ENCODE measurements around the gene RBM27. TPM values are rescaled to one million over a fixed set of nuclear protein-coding genes. Genes with fewer than 3 reads are reported as not detected.
"Not testable (repeated sequence)": the region's sequence is repeated elsewhere in the genome, so short reads cannot be mapped to it uniquely, and the experiment has no call there.

Gene RBM27
- polyA plus RNA-seq, 3 donors from 2014 or later: 3.6 to 7.1 (median 5.8) TPM

DNA sequence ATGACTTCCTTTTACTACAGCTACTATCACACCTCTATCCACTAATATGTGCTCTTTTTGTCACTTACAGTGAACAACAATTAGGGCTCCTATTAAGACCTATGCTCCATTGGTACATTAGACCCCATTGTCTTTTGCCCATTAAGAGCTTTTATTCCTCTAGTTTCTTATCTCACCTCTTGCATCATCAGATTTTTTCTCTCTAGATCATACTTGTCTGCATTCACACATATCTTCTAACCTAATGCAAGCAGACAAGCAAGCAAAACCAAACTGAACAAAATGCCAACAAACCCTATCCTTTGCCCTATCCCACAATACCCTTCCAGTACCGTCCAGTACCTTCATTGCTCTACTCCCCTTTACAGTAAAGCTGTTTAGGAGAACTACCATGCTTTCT, 10.1 kb upstream of the RBM27 start:
- H3K4me3 Mint-ChIP-seq: no peak overlapping the region
- H3K27ac Mint-ChIP-seq: no peak overlapping the region
- no peaks in the 10 kb centered on the region for H3K36me3 Mint-ChIP-seq
- H3K4me1 Mint-ChIP-seq: no peaks in the 10 kb centered on the region
- peaks cover 3 to 16% (median 4%) of the 10 kb centered on the region in 3 donors for H3K27me3 Mint-ChIP-seq (ENCODE audit: low read depth in 3 of 3)
- no peaks in the 10 kb centered on the region for H3K9me3 Mint-ChIP-seq
- no peak for DNase-seq

GRCh38 chr5:146194997-146195396, 8.4 kb upstream of the RBM27 start:
- not testable (repeated sequence) for H3K4me3 Mint-ChIP-seq, H3K27ac Mint-ChIP-seq, DNase-seq, H3K9me3 Mint-ChIP-seq, H3K4me1 Mint-ChIP-seq, H3K36me3 Mint-ChIP-seq
- H3K27me3 Mint-ChIP-seq (ENCODE audit: low read depth in 3 of 3): peaks cover 3 to 15% (median 4%) of the 10 kb centered on the region in 3 donors

DNA sequence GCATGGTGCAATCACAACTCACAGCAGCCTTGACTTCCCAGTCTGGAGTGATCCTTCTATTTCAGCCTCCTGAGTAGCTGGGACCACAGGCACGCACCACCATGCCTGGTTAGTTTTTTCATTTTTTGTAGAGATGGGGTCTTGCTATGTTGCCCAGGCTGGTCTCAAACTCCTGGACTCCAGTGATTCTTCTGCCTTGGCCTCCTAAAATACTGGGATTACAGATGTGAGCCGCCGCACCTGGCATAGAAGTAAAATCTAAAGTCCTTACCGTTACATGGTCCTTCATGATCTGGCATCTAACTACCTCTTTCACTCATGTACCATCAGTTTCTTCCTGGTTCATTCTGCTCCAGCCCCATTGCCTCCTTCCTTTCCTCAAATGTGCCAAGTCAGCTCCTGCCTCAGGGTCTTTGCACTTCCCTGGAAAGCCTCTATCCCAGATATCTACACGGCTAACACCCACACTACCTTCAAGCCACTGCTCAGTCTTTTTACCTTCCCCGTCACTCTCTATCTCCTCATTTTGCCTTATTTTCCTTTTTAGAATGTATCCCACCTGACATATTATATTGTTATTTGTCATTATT, 6.9 kb upstream of the RBM27 start:
- Mint-ChIP-seq H3K9me3 (no peaks in the 10 kb centered on the region), H3K4me1 (no peaks in the 10 kb centered on the region), H3K27me3 (ENCODE audit: low read depth in 3 of 3) (peaks cover 3 to 11% (median 4%) of the 10 kb centered on the region in 3 donors), H3K36me3 (no peaks in the 10 kb centered on the region), H3K27ac (no peak overlapping the region), H3K4me3 (no peak overlapping the region)
- DNase-seq: no peak

DNA sequence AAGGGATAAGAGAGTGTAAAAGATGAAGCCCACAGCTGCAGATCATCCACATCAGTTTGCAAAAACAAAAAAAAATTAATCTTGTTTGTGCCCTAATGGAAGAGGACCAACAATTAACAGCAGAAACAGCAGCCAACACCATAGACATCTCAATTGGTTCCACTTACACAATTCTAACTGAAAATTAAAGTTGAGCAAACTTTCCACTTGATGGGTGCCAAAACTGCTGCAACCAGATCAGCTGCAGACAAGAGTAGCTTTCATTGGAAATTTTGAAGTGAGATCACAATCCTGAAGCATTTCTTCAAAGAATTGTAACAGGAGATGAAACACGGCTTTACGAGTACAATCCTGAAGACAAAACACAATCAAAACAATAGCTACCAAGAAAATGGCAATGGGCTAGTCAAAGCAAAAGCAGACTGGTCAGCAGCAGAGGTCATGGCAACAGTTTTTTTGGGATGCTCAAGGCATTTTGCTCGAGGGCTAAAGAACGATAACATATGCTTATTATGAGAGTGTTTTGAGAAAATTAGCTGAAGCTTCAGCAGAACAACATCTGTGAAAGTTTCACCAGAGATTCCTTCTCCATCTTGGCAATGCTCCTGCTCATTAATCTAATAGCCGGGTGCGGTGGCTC, 4.1 kb upstream of the RBM27 start:
- no peak for DNase-seq
- peaks cover 0 to 4% of the 10 kb centered on the region in 2 donors for H3K4me1 Mint-ChIP-seq
- H3K27me3 Mint-ChIP-seq (ENCODE audit: low read depth in 3 of 3): peaks cover 0 to 6% (median 3%) of the 10 kb centered on the region in 3 donors
- no peaks in the 10 kb centered on the region for H3K36me3 Mint-ChIP-seq
- no peak overlapping the region for H3K27ac Mint-ChIP-seq
- H3K4me3 Mint-ChIP-seq: no peak overlapping the region
- H3K9me3 Mint-ChIP-seq: no peaks in the 10 kb centered on the region

DNA sequence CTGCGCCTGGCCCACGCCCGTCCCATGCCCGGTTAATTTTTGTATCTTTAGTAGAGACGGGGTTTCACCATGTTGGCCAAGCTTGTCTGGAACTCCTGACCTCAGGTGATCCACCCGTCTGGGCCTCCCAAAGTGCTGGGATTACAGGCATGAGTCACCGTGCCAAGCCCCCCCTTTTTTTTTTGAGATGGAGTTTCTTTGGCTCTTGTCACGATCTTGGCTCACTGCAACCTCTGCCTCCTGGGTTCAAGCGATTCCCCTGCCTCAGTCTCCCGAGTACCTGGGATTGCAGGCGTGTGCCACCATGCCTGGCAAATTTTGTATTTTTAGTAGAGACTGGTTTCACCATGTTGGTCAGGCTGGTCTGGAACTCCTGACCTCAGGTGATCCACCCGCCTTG, 1.6 kb upstream of the RBM27 start:
- not testable (repeated sequence) for H3K4me1 Mint-ChIP-seq; H3K27me3 Mint-ChIP-seq (ENCODE audit: low read depth in 3 of 3); DNase-seq; H3K27ac Mint-ChIP-seq; H3K36me3 Mint-ChIP-seq; H3K9me3 Mint-ChIP-seq; H3K4me3 Mint-ChIP-seq

- no peak overlapping the region for H3K27ac Mint-ChIP-seq
- H3K4me3 Mint-ChIP-seq: no peak overlapping the region
- H3K4me1 Mint-ChIP-seq: peaks cover 19% of the 10 kb centered on the region in 2 donors
- no peaks in the 10 kb centered on the region for H3K36me3 Mint-ChIP-seq
- H3K9me3 Mint-ChIP-seq: no peaks in the 10 kb centered on the region
- no peak for DNase-seq
- H3K27me3 Mint-ChIP-seq (ENCODE audit: low read depth in 3 of 3): peaks cover 0 to 1% (median 0%) of the 10 kb centered on the region in 3 donors
Observed at GRCh38 chr5:146203872-146204192, 427 bp downstream of the RBM27 start.

DNA sequence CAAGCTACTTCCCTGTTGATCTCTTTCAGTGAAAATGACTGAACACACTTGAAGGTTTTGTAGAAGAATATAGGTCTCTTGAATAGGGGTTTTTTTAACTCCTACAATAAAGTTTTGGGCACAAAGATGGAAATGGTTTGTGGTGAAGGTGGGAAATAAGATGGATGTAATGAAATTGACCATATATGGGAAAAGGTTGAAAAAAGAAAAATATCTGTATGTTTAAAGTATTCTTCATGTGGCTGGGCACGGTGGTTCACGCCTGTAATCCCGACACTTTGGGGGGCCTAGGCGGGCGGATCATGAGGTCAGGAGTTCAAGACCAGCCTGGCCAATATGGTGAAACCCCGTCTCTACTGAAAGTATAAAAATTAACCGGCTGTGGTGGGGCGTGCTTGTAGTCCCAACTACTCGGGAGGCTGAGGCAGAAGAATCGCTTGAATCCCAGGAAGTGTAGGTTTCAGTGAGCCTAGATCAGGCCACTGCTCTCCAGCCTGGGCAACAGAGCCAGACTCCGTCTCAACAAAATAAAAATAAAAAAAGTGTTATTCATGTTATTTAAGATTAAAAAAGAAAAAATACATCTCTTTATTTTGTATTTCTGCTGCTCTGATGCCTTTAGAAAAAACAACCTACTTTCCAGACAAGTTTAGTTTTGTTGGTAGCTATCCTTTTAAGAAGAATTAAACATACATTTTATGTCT, 2.2 kb downstream of the RBM27 start:
- H3K4me3 Mint-ChIP-seq: peak overlapping the region in 3 of 5 donors; percentile 41 to 69 (median 44)
- peaks cover 0 to 1% (median 0%) of the 10 kb centered on the region in 3 donors for H3K27me3 Mint-ChIP-seq (ENCODE audit: low read depth in 3 of 3)
- H3K27ac Mint-ChIP-seq: peak overlapping the region in 3 of 6 donors; percentile 23 to 42 (median 41)
- no peaks in the 10 kb centered on the region for H3K9me3 Mint-ChIP-seq
- peak in 2 of 3 donors; percentile 15 to 20 for DNase-seq
- no peaks in the 10 kb centered on the region for H3K36me3 Mint-ChIP-seq
- H3K4me1 Mint-ChIP-seq: peaks cover 35 to 36% of the 10 kb centered on the region in 2 donors

GRCh38 chr5:146206257-146206656, 2.9 kb downstream of the RBM27 start:
- H3K27ac Mint-ChIP-seq: peak overlapping the region in 3 of 6 donors; percentile 23 to 42 (median 41)
- H3K36me3 Mint-ChIP-seq: no peaks in the 10 kb centered on the region
- H3K27me3 Mint-ChIP-seq (ENCODE audit: low read depth in 3 of 3): peaks cover 0 to 1% (median 0%) of the 10 kb centered on the region in 3 donors
- no peaks in the 10 kb centered on the region for H3K9me3 Mint-ChIP-seq
- H3K4me3 Mint-ChIP-seq: peak overlapping the region; percentile 3 to 69 (median 41)
- no peak for DNase-seq
- H3K4me1 Mint-ChIP-seq: peaks cover 35 to 36% of the 10 kb centered on the region in 2 donors

- no peaks in the 10 kb centered on the region for H3K36me3 Mint-ChIP-seq
- H3K9me3 Mint-ChIP-seq: no peaks in the 10 kb centered on the region
- DNase-seq: no peak
- H3K27me3 Mint-ChIP-seq (ENCODE audit: low read depth in 3 of 3): no peaks in the 10 kb centered on the region
- H3K27ac Mint-ChIP-seq: no peak overlapping the region
- peaks cover 39 to 56% of the 10 kb centered on the region in 2 donors for H3K4me1 Mint-ChIP-seq
- no peak overlapping the region for H3K4me3 Mint-ChIP-seq
Observed at GRCh38 chr5:146208916-146209522, 5.6 kb downstream of the RBM27 start.

DNA sequence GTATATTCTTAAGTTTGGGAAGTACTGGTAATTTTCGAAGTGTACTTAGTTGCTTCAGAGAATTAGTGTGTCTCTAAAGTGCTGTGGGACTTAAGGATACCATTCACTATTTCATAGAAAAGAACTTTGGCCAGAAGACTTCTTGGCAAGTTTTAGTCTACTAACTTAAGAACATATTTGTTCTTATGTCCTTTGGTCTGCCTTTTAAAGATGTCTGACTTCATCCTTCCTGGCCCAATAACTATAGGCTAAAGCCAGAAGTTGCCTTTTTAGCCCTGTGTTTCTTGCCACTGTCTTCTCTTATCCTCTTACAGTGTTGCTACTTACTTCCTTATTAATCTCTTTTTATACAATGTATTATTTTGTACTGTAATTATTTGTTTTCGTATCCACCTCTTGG, 6.3 kb downstream of the RBM27 start:
- Mint-ChIP-seq H3K4me3 (no peak overlapping the region), H3K9me3 (no peaks in the 10 kb centered on the region), H3K4me1 (peaks cover 45 to 63% of the 10 kb centered on the region in 2 donors), H3K36me3 (no peaks in the 10 kb centered on the region), H3K27ac (no peak overlapping the region), H3K27me3 (ENCODE audit: low read depth in 3 of 3) (no peaks in the 10 kb centered on the region)
- no peak for DNase-seq

DNA sequence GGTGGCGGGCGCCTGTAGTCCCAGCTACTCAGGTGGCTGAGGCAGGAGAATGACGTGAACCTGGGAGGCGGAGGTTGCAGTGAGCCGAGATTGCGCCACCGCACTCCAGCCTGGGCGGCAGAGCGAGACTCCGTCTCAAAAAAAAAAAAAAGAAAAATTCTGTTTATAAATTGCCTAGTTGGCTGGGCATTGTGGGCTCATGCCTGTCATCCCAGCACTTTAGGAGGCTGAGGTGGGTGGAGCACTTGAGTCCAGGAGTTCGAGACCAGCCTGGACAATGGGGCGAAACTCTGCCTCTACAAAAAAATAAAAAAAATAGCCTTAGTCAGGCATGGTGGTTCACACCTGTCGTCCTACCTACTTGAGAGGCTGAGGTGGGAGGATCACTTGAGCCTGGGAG, 7.4 kb downstream of the RBM27 start:
- DNase-seq; H3K4me3 Mint-ChIP-seq; H3K27me3 Mint-ChIP-seq (ENCODE audit: low read depth in 3 of 3); H3K36me3 Mint-ChIP-seq; H3K27ac Mint-ChIP-seq; H3K9me3 Mint-ChIP-seq: not testable (repeated sequence)
- H3K4me1 Mint-ChIP-seq: peaks cover 56 to 74% of the 10 kb centered on the region in 2 donors

DNA sequence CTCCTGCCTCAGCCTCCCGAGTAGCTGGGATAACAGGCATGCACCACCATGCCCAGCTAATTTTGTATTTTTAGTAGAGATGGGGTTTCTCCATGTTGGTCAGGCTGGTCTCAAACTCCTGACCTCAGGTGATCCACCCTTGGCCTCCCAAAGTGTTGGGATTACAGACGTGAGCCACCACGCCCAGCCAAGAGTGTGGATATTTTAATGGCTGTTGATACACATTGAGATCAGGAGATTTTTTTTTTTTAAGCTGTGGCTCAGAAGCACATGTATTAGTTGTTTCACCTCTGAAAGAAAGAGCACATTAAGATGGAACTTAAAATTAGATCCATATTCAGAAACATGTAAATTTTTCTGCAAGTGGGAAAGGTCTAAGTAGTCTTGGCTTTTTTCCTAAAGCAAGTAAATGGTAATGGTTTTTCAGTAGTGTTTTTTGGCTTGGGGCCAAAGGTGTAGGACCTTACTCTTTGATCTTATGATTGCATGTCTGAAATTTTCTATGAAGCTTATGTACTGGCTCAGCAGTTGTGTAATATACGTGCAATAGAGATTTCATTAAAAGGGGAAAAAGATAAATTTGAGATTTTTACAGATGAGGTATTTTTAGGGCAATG, 9.9 kb downstream of the RBM27 start:
- no peak for DNase-seq
- Mint-ChIP-seq H3K27me3 (ENCODE audit: low read depth in 3 of 3) (no peaks in the 10 kb centered on the region), H3K27ac (no peak overlapping the region), H3K4me3 (no peak overlapping the region), H3K4me1 (peaks cover 58 to 72% of the 10 kb centered on the region in 2 donors), H3K9me3 (no peaks in the 10 kb centered on the region), H3K36me3 (no peaks in the 10 kb centered on the region)

DNA sequence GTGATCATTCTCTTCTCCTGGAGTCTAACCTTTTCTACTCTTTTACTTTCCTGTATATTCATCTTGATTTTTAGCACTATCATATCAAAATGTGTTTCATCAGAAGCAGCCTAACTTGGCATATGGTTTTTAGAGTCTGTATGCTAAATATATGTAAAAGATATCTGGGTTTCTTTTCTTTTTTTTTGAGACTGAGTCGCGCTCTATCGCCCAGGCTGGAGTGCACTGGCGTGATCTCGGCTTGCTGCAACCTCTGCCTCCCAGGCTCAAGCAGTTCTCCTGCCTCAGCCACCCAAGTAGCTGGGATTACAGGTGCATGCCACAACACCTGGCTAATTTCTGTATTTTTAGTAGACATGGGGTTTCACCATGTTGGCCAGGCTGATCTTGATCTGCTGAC, 11.5 kb downstream of the RBM27 start:
- H3K27me3 Mint-ChIP-seq (ENCODE audit: low read depth in 3 of 3); H3K9me3 Mint-ChIP-seq; H3K36me3 Mint-ChIP-seq; H3K4me3 Mint-ChIP-seq; H3K27ac Mint-ChIP-seq; DNase-seq: not testable (repeated sequence)
- H3K4me1 Mint-ChIP-seq: peaks cover 51 to 68% of the 10 kb centered on the region in 2 donors

- Mint-ChIP-seq H3K9me3 (no peaks in the 10 kb centered on the region), H3K27me3 (ENCODE audit: low read depth in 3 of 3) (peaks cover 0 to 2% (median 0%) of the 10 kb centered on the region in 3 donors), H3K4me1 (peaks cover 41 to 49% of the 10 kb centered on the region in 2 donors), H3K27ac (no peak overlapping the region), H3K4me3 (no peak overlapping the region), H3K36me3 (peaks cover 0 to 3% (median 0%) of the 10 kb centered on the region in 3 donors)
- DNase-seq: no peak
Observed at GRCh38 chr5:146218168-146218567, 14.8 kb downstream of the RBM27 start.
